ENCODE measurements around the gene RECQL5. TPM values are rescaled to one million over a fixed set of nuclear protein-coding genes. Genes with fewer than 3 reads are reported as not detected.
A peak's percentile ranks its signal among the peaks of the same experiment; 100 is the strongest.

RECQL5 gene
- total RNA-seq, 1 experiment from 2014 or later: 67.0 TPM

DNA sequence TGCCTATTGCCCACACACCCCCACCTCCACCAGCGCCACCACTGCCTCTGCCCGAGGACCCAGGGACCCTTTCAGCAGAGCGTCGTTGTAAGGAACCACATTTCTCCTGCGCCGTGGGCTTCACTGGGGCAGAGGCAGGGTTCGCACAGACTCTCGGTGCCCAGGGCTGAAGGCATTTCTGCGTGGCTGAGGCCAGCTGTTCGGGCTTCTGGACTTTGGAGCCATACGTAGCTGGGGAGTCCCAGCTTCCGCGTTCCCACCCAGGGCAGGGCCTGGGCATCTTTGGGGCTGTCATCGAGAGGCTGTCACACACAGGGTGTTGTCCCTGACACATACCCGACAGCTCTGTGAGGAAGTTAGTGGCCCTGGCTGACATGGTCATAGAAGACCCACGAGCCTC, 49.7 kb downstream of the RECQL5 start:
- POLR2A ChIA-PET: interaction anchor here (0.8 kb wide), 1 partner anchor 163 kb away, joined by 4 read pairs; no protein-coding TSS in a partner anchor
- peak in 1 of 2 experiments; percentile 72 for DNase-seq
- no peak overlapping the region for H3K27ac Mint-ChIP-seq (ENCODE audit: unreplicated experiment)
- H3K4me3 ChIP-seq (ENCODE audit: low read depth, low read length): no peak overlapping the region
- H3K27me3 Mint-ChIP-seq (ENCODE audit: insufficient read depth, unreplicated experiment): no peaks in the 10 kb centered on the region
- H3K9me3 Mint-ChIP-seq (ENCODE audit: unreplicated experiment): no peaks in the 10 kb centered on the region
- no TSS peak for BruUV-seq (replicated peaks)
- H3K36me3 ChIP-seq (ENCODE audit: control insufficient read depth, insufficient read depth, low read length): no peaks in the 10 kb centered on the region
- H3K27me3 ChIP-seq (replicated peaks; ENCODE audit: control insufficient read depth, insufficient read depth, low read length): no peaks in the 10 kb centered on the region
- TF ChIP-seq, protein P1, sequence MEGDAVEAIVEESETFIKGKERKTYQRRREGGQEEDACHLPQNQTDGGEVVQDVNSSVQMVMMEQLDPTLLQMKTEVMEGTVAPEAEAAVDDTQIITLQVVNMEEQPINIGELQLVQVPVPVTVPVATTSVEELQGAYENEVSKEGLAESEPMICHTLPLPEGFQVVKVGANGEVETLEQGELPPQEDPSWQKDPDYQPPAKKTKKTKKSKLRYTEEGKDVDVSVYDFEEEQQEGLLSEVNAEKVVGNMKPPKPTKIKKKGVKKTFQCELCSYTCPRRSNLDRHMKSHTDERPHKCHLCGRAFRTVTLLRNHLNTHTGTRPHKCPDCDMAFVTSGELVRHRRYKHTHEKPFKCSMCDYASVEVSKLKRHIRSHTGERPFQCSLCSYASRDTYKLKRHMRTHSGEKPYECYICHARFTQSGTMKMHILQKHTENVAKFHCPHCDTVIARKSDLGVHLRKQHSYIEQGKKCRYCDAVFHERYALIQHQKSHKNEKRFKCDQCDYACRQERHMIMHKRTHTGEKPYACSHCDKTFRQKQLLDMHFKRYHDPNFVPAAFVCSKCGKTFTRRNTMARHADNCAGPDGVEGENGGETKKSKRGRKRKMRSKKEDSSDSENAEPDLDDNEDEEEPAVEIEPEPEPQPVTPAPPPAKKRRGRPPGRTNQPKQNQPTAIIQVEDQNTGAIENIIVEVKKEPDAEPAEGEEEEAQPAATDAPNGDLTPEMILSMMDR (IDR thresholded peaks at IDR 0.05; ENCODE audit: insufficient read depth in 1 of 2, low read depth in 1 of 2, low read length in 1 of 2, severe bottlenecking in 1 of 2, unreplicated experiment in 1 of 2): no peak
- H3K4me3 Mint-ChIP-seq (ENCODE audit: unreplicated experiment): no peak overlapping the region
- intact Hi-C loops (cut with micrococcal nuclease; ENCODE audit: unreplicated experiment): no loop called here
- CTCF ChIA-PET: interaction anchor here (0.7 to 1.7 kb wide), 4 partner anchors 16 to 131 kb away, joined by 3 to 8 read pairs (median 5); partner anchors contain the start of gene SMIM5
- H3K9me3 ChIP-seq: no peaks in the 10 kb centered on the region
- H3K36me3 Mint-ChIP-seq (ENCODE audit: insufficient read depth, unreplicated experiment): peaks cover 9% of the 10 kb centered on the region
- H3K4me1 Mint-ChIP-seq (ENCODE audit: low read depth, unreplicated experiment): peaks cover 5% of the 10 kb centered on the region
- H3K4me1 ChIP-seq: peaks cover 21% of the 10 kb centered on the region

DNA sequence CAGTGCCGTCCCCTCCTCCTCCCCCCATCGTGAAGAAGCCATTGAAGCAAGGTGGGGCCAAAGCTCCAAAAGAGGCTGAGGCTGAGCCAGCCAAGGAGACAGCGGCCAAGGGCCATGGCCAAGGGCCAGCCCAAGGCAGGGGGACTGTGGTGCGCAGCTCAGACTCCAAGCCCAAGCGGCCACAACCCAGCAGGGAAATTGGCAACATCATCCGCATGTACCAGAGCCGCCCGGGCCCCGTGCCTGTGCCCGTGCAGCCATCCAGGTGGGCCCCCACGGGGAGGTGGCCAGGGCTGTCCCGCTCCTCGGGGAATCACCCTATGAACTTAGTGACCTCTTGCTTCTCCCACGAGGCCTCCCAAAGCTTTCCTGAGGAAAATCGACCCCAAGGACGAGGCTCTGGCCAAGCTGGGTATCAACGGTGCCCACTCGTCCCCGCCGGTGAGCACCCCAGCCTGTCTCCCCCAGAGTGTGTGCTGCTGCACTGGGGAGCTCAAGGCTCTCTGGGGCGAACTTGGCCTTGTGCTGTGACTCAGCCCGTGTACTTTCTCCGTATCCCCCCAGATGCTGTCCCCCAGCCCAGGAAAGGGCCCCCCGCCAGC, 50.3 kb downstream of the RECQL5 start:
- intact Hi-C loops (cut with micrococcal nuclease; ENCODE audit: unreplicated experiment): no loop called here
- Mint-ChIP-seq H3K27me3 (ENCODE audit: insufficient read depth, unreplicated experiment) (no peaks in the 10 kb centered on the region), H3K4me3 (ENCODE audit: unreplicated experiment) (no peak overlapping the region), H3K9me3 (ENCODE audit: unreplicated experiment) (no peaks in the 10 kb centered on the region), H3K36me3 (ENCODE audit: insufficient read depth, unreplicated experiment) (peaks cover 15% of the 10 kb centered on the region), H3K27ac (ENCODE audit: unreplicated experiment) (no peak overlapping the region), H3K4me1 (ENCODE audit: low read depth, unreplicated experiment) (peaks cover 7% of the 10 kb centered on the region)
- Histone ChIP-seq H3K4me1 (peaks cover 22% of the 10 kb centered on the region), H3K4me3 (ENCODE audit: low read depth, low read length) (no peak overlapping the region), H3K27me3 (replicated peaks; ENCODE audit: control insufficient read depth, insufficient read depth, low read length) (no peaks in the 10 kb centered on the region), H3K9me3 (no peaks in the 10 kb centered on the region), H3K36me3 (ENCODE audit: control insufficient read depth, insufficient read depth, low read length) (no peaks in the 10 kb centered on the region)
- no TSS peak for BruUV-seq (replicated peaks)
- TF ChIP-seq, protein P1 (IDR thresholded peaks at IDR 0.05; ENCODE audit: insufficient read depth in 1 of 2, low read depth in 1 of 2, low read length in 1 of 2, severe bottlenecking in 1 of 2, unreplicated experiment in 1 of 2): no peak
- ChIA-PET POLR2A (interaction anchor here (0.6 to 0.7 kb wide), 2 partner anchors 30 to 220 kb away, joined by 3 to 5 read pairs; no protein-coding TSS in a partner anchor), CTCF (interaction anchor here (0.8 to 1.7 kb wide), 3 partner anchors 17 to 131 kb away, joined by 3 to 8 read pairs (median 5); partner anchors contain the start of gene SMIM5)
- no peak for DNase-seq

- Histone ChIP-seq H3K4me1 (peaks cover 35% of the 10 kb centered on the region), H3K9me3 (no peaks in the 10 kb centered on the region), H3K4me3 (ENCODE audit: low read depth, low read length) (no peak overlapping the region), H3K36me3 (ENCODE audit: control insufficient read depth, insufficient read depth, low read length) (no peaks in the 10 kb centered on the region), H3K27me3 (replicated peaks; ENCODE audit: control insufficient read depth, insufficient read depth, low read length) (no peaks in the 10 kb centered on the region)
- Mint-ChIP-seq H3K9me3 (ENCODE audit: unreplicated experiment) (no peaks in the 10 kb centered on the region), H3K27ac (ENCODE audit: unreplicated experiment) (no peak overlapping the region), H3K4me1 (ENCODE audit: low read depth, unreplicated experiment) (peaks cover 16% of the 10 kb centered on the region), H3K4me3 (ENCODE audit: unreplicated experiment) (no peak overlapping the region), H3K27me3 (ENCODE audit: insufficient read depth, unreplicated experiment) (no peaks in the 10 kb centered on the region), H3K36me3 (ENCODE audit: insufficient read depth, unreplicated experiment) (peaks cover 6% of the 10 kb centered on the region)
- intact Hi-C loops (cut with micrococcal nuclease; ENCODE audit: unreplicated experiment): no loop called here
- ChIA-PET CTCF (interaction anchor here (0.6 to 2.6 kb wide), 3 partner anchors 14 to 175 kb away, joined by 3 to 9 read pairs (median 4); no protein-coding TSS in a partner anchor), POLR2A (no interaction called here)
- TF ChIP-seq, protein P1 (IDR thresholded peaks at IDR 0.05; ENCODE audit: insufficient read depth in 1 of 2, low read depth in 1 of 2, low read length in 1 of 2, severe bottlenecking in 1 of 2, unreplicated experiment in 1 of 2): peak in 1 of 2 experiments; percentile 15
- peak in 1 of 2 experiments; percentile 47 for DNase-seq
- no TSS peak for BruUV-seq (replicated peaks)
Observed at GRCh38 chr17:75615301-75615700, 51.7 kb downstream of the RECQL5 start.

Measured in Caco-2 (cell line).